Measurements from ENCODE around the gene LRBA.

DNA sequence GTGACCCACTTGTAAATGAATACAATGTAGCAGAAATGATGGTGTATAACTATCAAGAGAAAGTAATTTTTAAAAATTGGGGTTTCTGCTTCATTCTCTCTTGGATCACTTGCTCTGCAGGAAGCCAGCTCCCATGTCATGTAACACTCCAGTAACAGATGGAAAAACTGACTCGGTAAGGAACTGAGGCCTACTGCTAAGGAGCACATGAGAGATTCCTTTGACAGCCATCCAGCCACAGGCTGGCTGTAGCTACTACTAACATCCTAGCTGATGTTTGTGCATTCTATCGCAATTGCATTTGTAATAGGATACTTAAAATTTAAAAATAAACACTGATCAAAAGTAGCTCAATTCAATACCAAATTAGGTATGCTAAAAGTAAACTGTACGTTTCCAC, 535.4 kb downstream of the LRBA start:
- TF ChIP-seq, protein P1, sequence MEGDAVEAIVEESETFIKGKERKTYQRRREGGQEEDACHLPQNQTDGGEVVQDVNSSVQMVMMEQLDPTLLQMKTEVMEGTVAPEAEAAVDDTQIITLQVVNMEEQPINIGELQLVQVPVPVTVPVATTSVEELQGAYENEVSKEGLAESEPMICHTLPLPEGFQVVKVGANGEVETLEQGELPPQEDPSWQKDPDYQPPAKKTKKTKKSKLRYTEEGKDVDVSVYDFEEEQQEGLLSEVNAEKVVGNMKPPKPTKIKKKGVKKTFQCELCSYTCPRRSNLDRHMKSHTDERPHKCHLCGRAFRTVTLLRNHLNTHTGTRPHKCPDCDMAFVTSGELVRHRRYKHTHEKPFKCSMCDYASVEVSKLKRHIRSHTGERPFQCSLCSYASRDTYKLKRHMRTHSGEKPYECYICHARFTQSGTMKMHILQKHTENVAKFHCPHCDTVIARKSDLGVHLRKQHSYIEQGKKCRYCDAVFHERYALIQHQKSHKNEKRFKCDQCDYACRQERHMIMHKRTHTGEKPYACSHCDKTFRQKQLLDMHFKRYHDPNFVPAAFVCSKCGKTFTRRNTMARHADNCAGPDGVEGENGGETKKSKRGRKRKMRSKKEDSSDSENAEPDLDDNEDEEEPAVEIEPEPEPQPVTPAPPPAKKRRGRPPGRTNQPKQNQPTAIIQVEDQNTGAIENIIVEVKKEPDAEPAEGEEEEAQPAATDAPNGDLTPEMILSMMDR (IDR thresholded peaks at IDR 0.05): no peak
- TF ChIP-seq EP300 (IDR thresholded peaks at IDR 0.05): no peak
- TF ChIP-seq POLR2AphosphoS5 (IDR thresholded peaks at IDR 0.05): no peak
